GM10266 (cell line): ENCODE results near the gene SOWAHC.

ENCODE experiments used
- DNase-seq: peaks from one replicate; pipeline ENCODE4 v3.0.0; 2012; ENCODE audit errors: extremely low spot score
- TF ChIP-seq, protein P1 (sequence below): IDR thresholded peaks from 2 replicates; pipeline ENCODE4 v1.5.1; 2012; ENCODE audit warnings: mild to moderate bottlenecking, low read depth; ENCODE audit not compliant: control insufficient read depth, insufficient read depth; ENCODE audit errors: missing control alignments

Gene SOWAHC

DNA sequence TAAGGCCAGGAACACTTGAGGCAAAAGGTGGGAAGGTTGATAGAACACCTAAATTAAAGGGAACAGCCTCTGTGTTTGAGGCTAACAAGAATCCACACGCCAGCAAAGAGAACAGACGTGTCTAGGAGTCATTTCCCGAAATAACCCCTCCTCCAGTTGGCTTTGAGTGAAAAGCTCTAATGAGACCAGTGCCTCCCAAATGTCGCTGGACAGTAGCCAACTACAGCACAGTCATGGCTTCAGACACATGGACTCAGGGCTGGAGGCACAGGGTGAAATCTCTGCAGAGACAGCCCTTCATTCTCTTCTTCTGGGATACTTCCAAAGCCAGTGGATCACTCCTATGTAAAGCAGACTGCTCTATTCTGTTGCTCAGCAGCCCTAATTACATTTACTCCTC, 49.6 kb downstream of the SOWAHC start:
- TF ChIP-seq, protein P1, sequence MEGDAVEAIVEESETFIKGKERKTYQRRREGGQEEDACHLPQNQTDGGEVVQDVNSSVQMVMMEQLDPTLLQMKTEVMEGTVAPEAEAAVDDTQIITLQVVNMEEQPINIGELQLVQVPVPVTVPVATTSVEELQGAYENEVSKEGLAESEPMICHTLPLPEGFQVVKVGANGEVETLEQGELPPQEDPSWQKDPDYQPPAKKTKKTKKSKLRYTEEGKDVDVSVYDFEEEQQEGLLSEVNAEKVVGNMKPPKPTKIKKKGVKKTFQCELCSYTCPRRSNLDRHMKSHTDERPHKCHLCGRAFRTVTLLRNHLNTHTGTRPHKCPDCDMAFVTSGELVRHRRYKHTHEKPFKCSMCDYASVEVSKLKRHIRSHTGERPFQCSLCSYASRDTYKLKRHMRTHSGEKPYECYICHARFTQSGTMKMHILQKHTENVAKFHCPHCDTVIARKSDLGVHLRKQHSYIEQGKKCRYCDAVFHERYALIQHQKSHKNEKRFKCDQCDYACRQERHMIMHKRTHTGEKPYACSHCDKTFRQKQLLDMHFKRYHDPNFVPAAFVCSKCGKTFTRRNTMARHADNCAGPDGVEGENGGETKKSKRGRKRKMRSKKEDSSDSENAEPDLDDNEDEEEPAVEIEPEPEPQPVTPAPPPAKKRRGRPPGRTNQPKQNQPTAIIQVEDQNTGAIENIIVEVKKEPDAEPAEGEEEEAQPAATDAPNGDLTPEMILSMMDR, result no peak
- DNase-seq, result no peak

DNA sequence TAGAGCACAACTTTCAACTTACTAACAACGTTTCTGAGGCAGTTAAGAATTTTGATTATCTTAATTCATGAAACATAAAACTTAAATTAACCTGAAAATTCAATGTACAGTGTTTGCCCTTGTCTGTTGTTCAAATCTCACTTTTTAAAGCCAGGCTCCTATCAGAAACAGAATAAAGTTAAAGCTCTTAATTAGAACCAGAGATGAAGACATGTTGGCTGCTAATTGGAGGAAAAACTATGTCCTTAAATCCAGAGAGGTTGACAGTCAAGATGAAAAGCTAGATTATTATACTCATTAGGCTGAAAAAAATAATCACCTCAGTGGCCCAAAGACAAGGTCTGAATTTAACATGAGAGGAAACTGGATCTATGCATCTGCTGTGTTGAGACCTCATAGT, 52.3 kb downstream of the SOWAHC start:
- DNase-seq, result no peak
- TF ChIP-seq, protein P1, result no peak
